ENCODE measurements around the gene EFCAB11.

The EFCAB11 gene

GRCh38 chr14:89870316-89870715 is 84.2 kb downstream of the EFCAB11 start:
- FAIRE-seq (no peak), DNase-seq (ENCODE audit: low spot score) (no peak)

- FAIRE-seq (no peak), DNase-seq (ENCODE audit: low spot score) (no peak)
Observed at GRCh38 chr14:89869606-89870005, 84.9 kb downstream of the EFCAB11 start.

GRCh38 chr14:89866458-89866857 is 88.1 kb downstream of the EFCAB11 start:
- FAIRE-seq: no peak
- no peak for DNase-seq (ENCODE audit: low spot score)

- DNase-seq (ENCODE audit: low spot score): no peak
- FAIRE-seq: no peak
Observed at GRCh38 chr14:89865153-89865552, 89.4 kb downstream of the EFCAB11 start.

- DNase-seq (ENCODE audit: low spot score) (no peak), FAIRE-seq (no peak)
Observed at GRCh38 chr14:89862856-89863255, 91.7 kb downstream of the EFCAB11 start.

GRCh38 chr14:89861630-89862029 is 92.9 kb downstream of the EFCAB11 start:
- DNase-seq (ENCODE audit: low spot score) (no peak), FAIRE-seq (no peak)

- DNase-seq (ENCODE audit: low spot score): no peak
- FAIRE-seq: no peak
Observed at GRCh38 chr14:89858089-89858488, 96.4 kb downstream of the EFCAB11 start.

- no peak for FAIRE-seq
- no peak for DNase-seq (ENCODE audit: low spot score)
Observed at GRCh38 chr14:89856871-89857345, 97.6 kb downstream of the EFCAB11 start.

- no peak for FAIRE-seq
- no peak for DNase-seq (ENCODE audit: low spot score)
Observed at GRCh38 chr14:89855961-89856656, 98.4 kb downstream of the EFCAB11 start.

GRCh38 chr14:89853936-89854693 is 100.4 kb downstream of the EFCAB11 start:
- FAIRE-seq (no peak), DNase-seq (ENCODE audit: low spot score) (no peak)

GRCh38 chr14:89851106-89851505 is 103.4 kb downstream of the EFCAB11 start:
- no peak for FAIRE-seq
- no peak for DNase-seq (ENCODE audit: low spot score)

GRCh38 chr14:89849931-89850330 is 104.6 kb downstream of the EFCAB11 start:
- no peak for DNase-seq (ENCODE audit: low spot score)
- FAIRE-seq: no peak

- DNase-seq (ENCODE audit: low spot score): no peak
- no peak for FAIRE-seq
Observed at GRCh38 chr14:89848165-89848564, 106.4 kb downstream of the EFCAB11 start.

- FAIRE-seq: no peak
- no peak for DNase-seq (ENCODE audit: low spot score)
Observed at GRCh38 chr14:89845346-89845745, 109.2 kb downstream of the EFCAB11 start.

- DNase-seq (ENCODE audit: low spot score) (no peak), FAIRE-seq (no peak)
Observed at GRCh38 chr14:89844508-89844907, 110.0 kb downstream of the EFCAB11 start.

GRCh38 chr14:89842837-89843236 is 111.7 kb downstream of the EFCAB11 start:
- DNase-seq (ENCODE audit: low spot score): no peak
- FAIRE-seq: no peak

GRCh38 chr14:89841851-89842250 is 112.7 kb downstream of the EFCAB11 start:
- DNase-seq (ENCODE audit: low spot score) (no peak), FAIRE-seq (no peak)

GRCh38 chr14:89836830-89837469 is 117.6 kb downstream of the EFCAB11 start:
- FAIRE-seq (no peak), DNase-seq (ENCODE audit: low spot score) (no peak)

- FAIRE-seq: no peak
Observed at GRCh38 chr14:89833661-89834060, 120.9 kb downstream of the EFCAB11 start.

GRCh38 chr14:89833120-89833532 is 121.4 kb downstream of the EFCAB11 start:
- FAIRE-seq: no peak
- DNase-seq (ENCODE audit: low spot score): no peak

More at GRCh38 chr14:89833661-89834060, 120.9 kb downstream of the EFCAB11 start:
- no peak for DNase-seq (ENCODE audit: low spot score)

GRCh38 chr14:89828471-89829165 is 125.9 kb downstream of the EFCAB11 start:
- DNase-seq (ENCODE audit: low spot score): no peak
- FAIRE-seq: no peak

GRCh38 chr14:89827265-89827664 is 127.3 kb downstream of the EFCAB11 start:
- FAIRE-seq: no peak
- no peak for DNase-seq (ENCODE audit: low spot score)

All from urothelium cell line (cell line).